H9 (cell line): ENCODE data around the gene NKRF. TPM values are rescaled to one million over a fixed set of nuclear protein-coding genes. Genes with fewer than 3 reads are reported as not detected.

Experiments used
- DNase-seq: peaks from one replicate; pipeline ENCODE4 v3.0.0-alpha.2; 2017
- H2AFZ ChIP-seq: one replicate; pipeline ENCODE4 v1.6.1; 2013; ENCODE audit warnings: mild to moderate bottlenecking, low read length, control low read depth, moderate library complexity
- H2AK5ac ChIP-seq: 2 replicates; pipeline ENCODE4 v1.6.1; 2013; ENCODE audit warnings: low read length, control low read depth, mixed read lengths; ENCODE audit not compliant: insufficient read length
- H2BK120ac ChIP-seq: one replicate; pipeline ENCODE4 v1.6.1; 2013; ENCODE audit warnings: low read depth, mild to moderate bottlenecking, low read length, control low read depth, inconsistent platforms; ENCODE audit not compliant: poor library complexity, severe bottlenecking
- H2BK12ac ChIP-seq: 2 replicates; pipeline ENCODE4 v1.6.1; 2013; ENCODE audit warnings: low read length, control low read depth, mixed read lengths, low read depth; ENCODE audit not compliant: insufficient read length
- H2BK15ac ChIP-seq: 2 replicates; pipeline ENCODE4 v1.6.1; 2013; ENCODE audit warnings: low read depth, low read length, control low read depth
- H2BK20ac ChIP-seq: one replicate; pipeline ENCODE4 v1.6.1; 2013; ENCODE audit warnings: low read depth, mild to moderate bottlenecking, low read length, control low read depth, inconsistent platforms; ENCODE audit not compliant: poor library complexity, severe bottlenecking
- H2BK5ac ChIP-seq: 2 replicates; pipeline ENCODE4 v1.6.1; 2013; ENCODE audit warnings: low read length, control low read depth, mixed read lengths; ENCODE audit not compliant: insufficient read length
- H3K14ac ChIP-seq: 2 replicates; pipeline ENCODE4 v1.6.1; 2013; ENCODE audit warnings: low read length, control low read depth; ENCODE audit not compliant: insufficient read depth
- H3K18ac ChIP-seq: 2 replicates; pipeline ENCODE4 v1.6.1; 2013; ENCODE audit warnings: low read depth, mild to moderate bottlenecking, mixed read lengths, low read length, control low read depth; ENCODE audit not compliant: insufficient read length
- H3K23ac ChIP-seq: 2 replicates; pipeline ENCODE4 v1.6.1; 2013; ENCODE audit warnings: low read length, control low read depth, mixed read lengths, low read depth; ENCODE audit not compliant: insufficient read length
- H3K23me2 ChIP-seq: 2 replicates; pipeline ENCODE4 v1.6.1; 2013; ENCODE audit warnings: low read depth, mild to moderate bottlenecking, mixed read lengths, low read length, control low read depth; ENCODE audit not compliant: insufficient read length, poor library complexity, severe bottlenecking
- H3K27ac ChIP-seq: 2 replicates; pipeline ENCODE4 v1.5.1; 2013; ENCODE audit warnings: low read length, control low read depth, mixed read lengths, low read depth; ENCODE audit not compliant: insufficient read length
- H3K27me3 ChIP-seq: 2 replicates; pipeline ENCODE4 v1.6.1; 2013; ENCODE audit warnings: low read length, control low read depth, inconsistent platforms; ENCODE audit not compliant: insufficient read depth
- H3K4ac ChIP-seq: 2 replicates; pipeline ENCODE4 v1.6.1; 2013; ENCODE audit warnings: low read depth, mild to moderate bottlenecking, control low read depth, inconsistent platforms, low read length, moderate library complexity
- H3K4me1 ChIP-seq: 2 replicates; pipeline ENCODE4 v1.6.1; 2013; ENCODE audit warnings: low read length, control low read depth, inconsistent platforms; ENCODE audit not compliant: insufficient read depth
- H3K4me2 ChIP-seq: 2 replicates; pipeline ENCODE4 v1.6.1; 2013; ENCODE audit warnings: low read length, control low read depth, mixed read lengths; ENCODE audit not compliant: insufficient read length, insufficient read depth
- H3K56ac ChIP-seq: 2 replicates; pipeline ENCODE4 v1.6.1; 2013; ENCODE audit warnings: low read depth, mild to moderate bottlenecking, mixed read lengths, low read length, control low read depth; ENCODE audit not compliant: insufficient read length
- H3K79me1 ChIP-seq: 2 replicates; pipeline ENCODE4 v1.6.1; 2013; ENCODE audit warnings: low read depth, mild to moderate bottlenecking, moderate library complexity, low read length, control low read depth, inconsistent platforms; ENCODE audit not compliant: insufficient read depth, poor library complexity, severe bottlenecking
- H3K79me2 ChIP-seq: 2 replicates; pipeline ENCODE4 v1.6.1; 2013; ENCODE audit warnings: low read length, control low read depth, inconsistent platforms; ENCODE audit not compliant: insufficient read depth
- H3K9ac ChIP-seq: 2 replicates; pipeline ENCODE4 v1.6.1; 2013; ENCODE audit warnings: low read length, control low read depth, mixed read lengths; ENCODE audit not compliant: insufficient read length; ENCODE audit errors: extremely low read depth
- H3K9me3 ChIP-seq: one replicate; pipeline ENCODE4 v1.6.1; 2013; ENCODE audit warnings: low read depth, low read length, inconsistent platforms; ENCODE audit not compliant: control insufficient read depth
- H3T11ph ChIP-seq: one replicate; pipeline ENCODE4 v1.6.1; 2013; ENCODE audit warnings: mild to moderate bottlenecking, low read length, control low read depth, inconsistent platforms
- H4K20me1 ChIP-seq: one replicate; pipeline ENCODE4 v1.6.1; 2013; ENCODE audit not compliant: control insufficient read depth, insufficient read length, insufficient read depth
- H4K5ac ChIP-seq: 2 replicates; pipeline ENCODE4 v1.6.1; 2013; ENCODE audit warnings: low read depth, mild to moderate bottlenecking, mixed read lengths, low read length, control low read depth; ENCODE audit not compliant: insufficient read length
- H4K8ac ChIP-seq: replicated peaks from 2 replicates; pipeline ENCODE4 v1.6.1; 2013; ENCODE audit warnings: low read length, control low read depth, mixed read lengths, low read depth; ENCODE audit not compliant: insufficient read length
- H4K91ac ChIP-seq: 2 replicates; pipeline ENCODE4 v1.6.1; 2013; ENCODE audit warnings: low read depth, mild to moderate bottlenecking, moderate library complexity, mixed read lengths, low read length, control low read depth; ENCODE audit not compliant: insufficient read length
- H3K27ac Mint-ChIP-seq, 3 experiments: 2 replicates in 2 of 3; 3 replicates in 1 of 3; pipeline ENCODE4 v1.8.0; 2020 to 2021; ENCODE audit warnings: mixed read lengths in 3 of 3, mild to moderate bottlenecking in 1 of 3, moderate library complexity in 1 of 3
- H3K27me3 Mint-ChIP-seq: 2 replicates; pipeline ENCODE4 v1.8.0; 2021; ENCODE audit warnings: low read depth, mild to moderate bottlenecking, moderate library complexity, mixed read lengths
- H3K36me3 Mint-ChIP-seq, 3 experiments: 2 replicates in 2 of 3; 3 replicates in 1 of 3; pipeline ENCODE4 v1.8.0; 2020 to 2021; ENCODE audit warnings: low read depth in 3 of 3, mixed read lengths in 3 of 3; ENCODE audit not compliant: insufficient read depth in 1 of 3
- H3K4me1 Mint-ChIP-seq, 2 experiments: 2 replicates each; pipeline ENCODE4 v1.8.0; 2020; ENCODE audit warnings: mixed read lengths in 2 of 2
- H3K4me3 Mint-ChIP-seq, 2 experiments: 2 replicates in 1 of 2; 3 replicates in 1 of 2; pipeline ENCODE4 v1.8.0; 2020 to 2021; ENCODE audit warnings: mild to moderate bottlenecking in 2 of 2, mixed read lengths in 2 of 2, moderate library complexity in 1 of 2
- H3K9me3 Mint-ChIP-seq, 2 experiments: 2 replicates in 1 of 2; 3 replicates in 1 of 2; pipeline ENCODE4 v1.8.0; 2020; ENCODE audit warnings: mild to moderate bottlenecking in 2 of 2, mixed read lengths in 2 of 2, moderate library complexity in 1 of 2
- CTCF ChIP-seq: fragments of 200-600 bp; sonication (generic); conservative IDR thresholded peaks from 3 replicates; pipeline ENCODE4 v1.8.0; 2021; ENCODE audit warnings: antibody characterized with exemption, mild to moderate bottlenecking
- WGBS: extraction: QIAGEN DNeasy Blood & Tissue Kit; methylation state at CpG from one replicate; pipeline ENCODE4 v1.1.7; 2013; ENCODE audit warnings: missing lambda C conversion rate, low lambda C conversion rate, mixed read lengths; ENCODE audit not compliant: insufficient read length; ENCODE audit errors: extremely low coverage; 5-methylcytosine and 5-hydroxymethylcytosine counted together
- total RNA-seq: library from RNA; stranded (reverse); gene quantifications from 2 replicates; pipeline ENCODE4 v1.2.1, GENCODE V29; 2021

NKRF gene
- total RNA-seq, 1 experiment from 2014 or later: 15.1 TPM

- Histone ChIP-seq H3T11ph (no peak overlapping the region), H2BK12ac (no peak overlapping the region), H3K27me3 (no peaks in the 10 kb centered on the region), H4K8ac (no peak overlapping the region), H3K27ac (no peak overlapping the region), H2AFZ (no peak overlapping the region), H3K9ac (no peak overlapping the region), H3K23me2 (no peaks in the 10 kb centered on the region), H3K23ac (no peak overlapping the region), H3K4ac (no peak overlapping the region), H2BK120ac (no peak overlapping the region), H2BK15ac (no peak overlapping the region), H2BK20ac (no peak overlapping the region), H3K14ac (no peak overlapping the region), H4K91ac (no peak overlapping the region), H3K56ac (no peak overlapping the region), H3K4me1 (no peaks in the 10 kb centered on the region), H3K18ac (no peak overlapping the region), H4K20me1 (no peaks in the 10 kb centered on the region), H3K79me2 (no peaks in the 10 kb centered on the region), H4K5ac (no peak overlapping the region), H2BK5ac (no peak overlapping the region), H2AK5ac (no peak overlapping the region), H3K4me2 (no peak overlapping the region), H3K79me1 (no peaks in the 10 kb centered on the region), H3K9me3 (peaks cover 38% of the 10 kb centered on the region)
- no peak overlapping the region for H3K27ac Mint-ChIP-seq
- peaks cover 73 to 74% of the 10 kb centered on the region in 2 experiments for H3K9me3 Mint-ChIP-seq
- no CpG with 5 or more reads among the region's 8 CpGs for WGBS
- TF ChIP-seq CTCF: no peak
- no peak overlapping the region for H3K4me3 Mint-ChIP-seq
- peaks cover 14 to 15% of the 10 kb centered on the region in 2 experiments for H3K4me1 Mint-ChIP-seq
- peaks cover 30 to 49% (median 34%) of the 10 kb centered on the region in 3 experiments for H3K36me3 Mint-ChIP-seq
- no peaks in the 10 kb centered on the region; the same call in none of the 2 replicates for H3K27me3 Mint-ChIP-seq
- DNase-seq: no peak
These were observed 30.2 kb upstream of the NKRF start for GRCh38 chrX:119636419-119636818.
